HG03469 (cell line): ENCODE measurements around the gene FRMD4A.

ENCODE experiments used
- ATAC-seq: cut with Tn5 transposase; IDR thresholded peaks from one replicate; pipeline ENCODE4 v1.9.1; 2021; ENCODE audit warnings: mild to moderate bottlenecking, moderate library complexity, moderate number of reproducible peaks; ENCODE audit not compliant: unreplicated experiment

FRMD4A gene

GRCh38 chr10:14296065-14296709, 34.5 kb downstream of the FRMD4A start:
- ATAC-seq = no peak

DNA sequence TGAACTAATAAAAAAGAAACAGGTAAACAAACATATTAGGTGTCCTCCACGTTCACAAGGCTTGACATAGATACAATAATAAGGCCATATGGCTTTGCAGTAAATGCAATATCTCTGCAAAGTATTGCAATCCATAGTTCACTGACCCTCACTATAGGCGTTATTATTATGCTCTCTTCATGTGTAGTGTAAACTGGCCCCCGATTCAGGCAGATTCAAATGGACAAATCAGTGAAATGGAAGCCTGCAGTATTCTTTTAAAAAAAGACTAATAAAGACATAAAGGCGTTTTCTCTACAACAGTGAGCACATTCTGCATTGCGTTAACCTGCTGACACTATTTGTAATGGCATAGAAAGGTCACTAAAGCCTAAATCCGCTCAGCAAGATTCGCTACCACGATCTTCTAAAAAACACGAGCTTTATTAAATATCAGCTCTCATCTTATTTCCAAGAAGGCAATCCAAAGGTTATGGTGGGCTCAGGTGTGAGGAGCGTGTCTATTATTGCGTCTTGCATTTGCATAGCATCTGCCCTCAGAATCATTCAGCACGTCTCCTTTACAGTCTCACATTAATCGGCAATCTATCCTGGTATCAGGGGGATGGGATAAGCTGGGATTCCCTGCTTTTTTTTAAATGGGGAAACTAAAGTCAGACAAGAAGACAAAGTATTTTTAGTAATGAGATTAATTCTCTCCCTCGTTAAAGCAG, 36.2 kb downstream of the FRMD4A start:
- ATAC-seq = no peak

DNA sequence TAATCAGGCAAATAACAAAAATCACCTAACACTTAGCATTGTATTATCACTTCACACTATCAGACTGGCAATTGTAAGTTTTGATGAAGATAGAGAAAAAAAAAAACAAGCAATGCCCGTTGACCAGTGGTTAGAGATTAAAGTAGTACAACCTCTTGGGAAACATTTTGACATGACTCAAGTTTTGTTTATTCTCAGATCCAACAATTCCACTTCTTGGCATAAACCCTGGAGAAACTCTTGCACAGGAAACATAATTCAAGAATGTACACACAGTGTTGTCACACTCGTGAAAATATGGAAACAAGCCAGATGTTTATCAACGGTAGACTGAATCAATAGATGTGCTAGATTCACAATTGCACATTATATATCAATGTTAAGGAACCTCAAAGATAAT, 37.2 kb downstream of the FRMD4A start:
- no peak for ATAC-seq

GRCh38 chr10:14291296-14291695, 39.4 kb downstream of the FRMD4A start:
- ATAC-seq = no peak

DNA sequence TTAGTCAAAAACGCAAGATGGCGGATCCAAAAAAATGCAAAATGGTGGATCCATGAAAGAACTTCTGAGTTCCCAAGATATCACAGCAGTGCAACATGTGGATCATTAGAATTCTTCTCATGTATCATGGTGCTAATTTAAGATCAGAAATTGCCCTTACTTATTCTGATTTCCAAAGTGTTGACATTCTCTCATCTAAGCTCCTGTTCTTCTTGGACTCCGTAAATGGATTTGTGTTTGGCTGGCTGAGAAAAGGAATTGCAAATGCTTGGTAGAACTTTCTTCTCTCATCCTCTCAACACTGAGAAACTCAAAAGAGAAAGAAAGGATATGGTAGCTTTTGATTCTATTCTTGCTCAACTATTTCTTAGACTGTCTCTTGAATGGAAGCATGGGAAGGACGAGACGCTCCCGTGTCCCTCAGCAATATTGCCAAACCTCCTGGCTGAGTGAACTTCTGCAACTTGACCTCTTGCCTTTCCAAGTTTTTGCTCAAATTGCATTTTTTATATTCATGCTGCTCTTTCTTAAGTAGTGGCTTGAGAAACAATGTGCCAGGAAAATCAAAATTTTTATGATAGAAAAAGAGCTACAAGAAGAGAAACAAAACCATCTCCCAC, 44.7 kb downstream of the FRMD4A start:
- no peak for ATAC-seq

DNA sequence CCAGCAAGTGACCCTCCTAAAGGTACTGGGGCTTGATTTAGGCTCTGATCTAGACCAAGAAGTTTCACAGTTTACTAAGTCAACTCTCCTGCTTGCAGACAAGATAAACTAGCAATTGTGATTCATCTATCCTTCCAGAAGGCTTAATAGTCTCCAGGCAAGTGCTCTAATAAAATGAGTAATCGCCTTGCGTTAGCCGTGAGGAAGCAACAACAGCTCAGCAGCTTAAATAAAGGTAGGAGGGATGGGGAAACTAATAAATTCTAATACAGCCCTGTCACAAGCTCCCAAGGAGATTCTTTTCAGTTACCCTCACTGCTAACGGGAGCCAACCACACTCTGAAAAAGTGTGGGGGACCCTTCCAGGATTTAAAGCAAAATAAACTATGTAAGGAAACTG, 48.4 kb downstream of the FRMD4A start:
- no peak for ATAC-seq

DNA sequence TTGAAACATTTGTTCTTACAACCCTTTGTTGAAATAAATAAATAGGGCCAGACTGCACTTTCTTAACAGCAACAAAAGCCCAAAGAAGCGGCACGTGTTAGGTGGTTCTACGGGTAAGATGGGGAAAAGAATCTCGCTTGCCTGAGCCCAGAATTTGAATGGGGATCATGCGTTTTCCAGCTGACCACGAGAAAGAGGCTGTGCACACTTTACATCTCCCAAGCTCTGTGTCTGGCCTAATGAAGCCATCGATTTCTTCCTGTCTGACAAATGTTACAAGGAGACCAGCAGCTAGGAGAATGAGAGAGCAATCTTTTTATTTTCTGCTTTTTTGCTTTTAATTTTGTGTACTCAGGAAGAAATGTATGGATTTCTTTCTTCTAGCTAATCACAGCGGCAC, 52.2 kb downstream of the FRMD4A start:
- ATAC-seq = no peak

DNA sequence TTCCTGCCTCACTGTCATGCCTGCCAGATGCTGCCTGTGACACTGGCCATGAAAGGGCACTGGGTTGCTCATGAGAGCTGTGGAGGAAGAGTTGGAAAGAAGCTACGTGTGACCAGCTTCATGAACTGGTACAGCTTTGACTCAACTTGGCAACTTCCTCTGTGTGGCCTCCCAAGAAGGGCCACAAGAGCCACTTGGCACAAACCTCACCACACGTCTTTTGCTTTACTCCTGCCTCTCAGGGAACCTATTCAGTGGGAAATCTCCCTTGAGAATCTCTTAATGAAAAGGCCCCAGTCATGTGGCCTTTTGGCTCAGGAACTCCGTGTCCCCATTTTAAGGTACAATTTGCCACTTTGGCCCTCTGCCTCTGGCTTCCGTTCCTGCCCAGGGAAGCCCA, 54.5 kb downstream of the FRMD4A start:
- ATAC-seq = no peak

DNA sequence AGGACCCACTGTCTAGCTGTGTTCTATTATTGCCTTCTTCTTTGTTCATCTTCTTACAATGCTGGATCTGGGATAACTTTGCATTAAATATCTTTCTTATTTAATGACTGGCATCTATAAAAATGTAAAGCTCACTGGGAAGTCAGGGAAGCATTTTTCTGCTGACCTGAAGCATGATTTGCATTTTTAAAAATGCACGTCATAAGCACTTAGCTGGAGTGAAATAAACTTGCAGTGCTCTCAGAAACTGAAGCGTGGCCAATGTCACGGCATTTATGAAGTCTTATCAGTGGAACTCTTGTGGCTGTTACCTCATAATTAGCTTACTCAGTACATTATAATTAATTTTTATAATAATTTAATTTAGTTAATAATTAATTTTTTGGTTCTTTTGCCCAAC, 59.1 kb downstream of the FRMD4A start:
- no peak for ATAC-seq

GRCh38 chr10:14270370-14270769, 60.4 kb downstream of the FRMD4A start:
- ATAC-seq = no peak

- no peak for ATAC-seq
These were observed 65.0 kb downstream of the FRMD4A start for GRCh38 chr10:14265709-14266108.

GRCh38 chr10:14262836-14263425, 67.8 kb downstream of the FRMD4A start:
- ATAC-seq = no peak

GRCh38 chr10:14261336-14261735, 69.4 kb downstream of the FRMD4A start:
- ATAC-seq = no peak

DNA sequence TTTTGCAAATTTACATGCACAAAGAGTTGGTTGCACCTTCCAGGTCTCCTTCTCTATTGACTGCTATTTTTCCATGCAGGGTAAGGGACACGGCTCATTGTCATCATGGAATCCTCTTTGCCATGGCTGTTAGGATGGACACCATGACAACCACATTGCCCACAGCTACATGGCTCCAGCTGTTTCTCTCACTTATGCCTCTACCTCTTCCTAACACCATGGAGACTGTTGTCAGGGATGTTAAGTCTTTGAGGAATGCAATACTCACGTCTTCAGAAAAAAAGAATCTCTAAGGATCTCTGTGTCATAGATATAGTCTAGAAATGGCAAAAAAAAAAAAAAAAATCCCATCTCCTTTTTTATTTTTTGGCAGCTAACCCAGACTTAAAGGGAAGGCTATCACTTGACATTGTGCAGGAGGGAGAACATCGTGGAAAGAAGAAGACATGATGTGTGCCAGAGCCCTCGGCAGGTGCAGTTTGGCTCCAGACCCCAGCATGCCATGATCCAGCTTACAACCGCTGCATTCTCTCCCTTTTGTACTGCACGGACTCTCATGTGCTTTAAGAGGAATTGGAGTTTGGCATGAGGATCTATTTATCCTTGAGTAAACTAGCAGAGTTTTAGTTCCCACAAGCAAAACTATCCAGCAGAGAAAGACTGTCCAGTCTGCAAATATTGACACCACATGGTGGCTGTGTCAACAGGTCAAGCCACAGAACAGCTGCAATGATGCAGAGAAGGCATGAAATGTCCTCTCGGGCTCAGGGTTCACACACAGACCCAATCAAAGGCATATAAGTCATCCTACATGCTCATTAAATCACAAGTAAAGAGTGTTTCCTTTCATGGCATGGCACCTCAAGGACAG, 70.8 kb downstream of the FRMD4A start:
- ATAC-seq = no peak

DNA sequence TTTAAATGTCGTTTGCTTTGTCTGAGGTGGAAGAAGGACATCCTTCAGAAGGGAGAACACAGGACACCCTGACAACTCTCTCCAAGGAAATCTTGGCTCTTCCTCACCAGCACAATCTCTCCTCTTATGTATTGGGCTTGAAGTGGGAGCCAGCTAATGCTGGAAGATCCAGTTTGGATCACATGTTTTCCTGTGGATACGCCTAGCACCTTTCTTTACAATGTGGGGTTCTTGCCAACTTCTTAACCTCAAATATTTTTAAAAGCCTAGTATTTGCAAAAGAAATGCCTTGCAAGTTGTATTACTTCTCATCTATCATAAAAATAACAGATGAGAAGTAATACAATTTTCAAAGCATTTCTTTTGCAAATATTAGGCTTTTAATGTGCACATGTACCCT, 76.4 kb downstream of the FRMD4A start:
- no peak for ATAC-seq

GRCh38 chr10:14253711-14254110, 77.0 kb downstream of the FRMD4A start:
- no peak for ATAC-seq

- ATAC-seq = no peak
These were observed 77.6 kb downstream of the FRMD4A start for GRCh38 chr10:14253079-14253478.

GRCh38 chr10:14250496-14251076, 80.1 kb downstream of the FRMD4A start:
- ATAC-seq = no peak

GRCh38 chr10:14247377-14248116, 83.2 kb downstream of the FRMD4A start:
- no peak for ATAC-seq

DNA sequence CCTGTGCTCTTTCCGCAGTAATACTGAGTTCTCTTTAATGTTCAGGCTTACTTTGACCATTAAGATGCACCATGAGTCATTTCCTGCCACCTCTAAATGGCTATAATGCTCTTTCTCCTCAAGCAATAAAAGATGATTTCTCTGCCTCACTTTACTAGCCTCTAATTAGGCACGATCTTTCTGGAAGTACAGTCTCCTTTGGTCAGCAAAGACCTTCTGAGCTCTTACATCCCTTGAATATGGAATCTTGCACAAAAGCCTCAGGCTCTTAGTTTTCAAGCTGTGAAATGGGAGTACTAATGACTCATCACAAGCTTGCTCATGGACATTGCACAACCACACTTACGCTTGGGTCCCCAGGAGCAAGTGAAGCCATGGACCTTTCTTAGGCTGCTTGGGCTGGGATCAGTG, 85.9 kb downstream of the FRMD4A start:
- no peak for ATAC-seq
